ENCODE data around the gene UBQLNL. TPM values are rescaled to one million over a fixed set of nuclear protein-coding genes. Genes with fewer than 3 reads are reported as not detected.

The UBQLNL gene
- total and polyA plus RNA-seq, 2 of the 13 experiments (the other 11 are each of a cell fraction or from before 2014, with no cell fraction given): 0.08 TPM; not detected in 1

GRCh38 chr11:5473921-5474320, 42.6 kb downstream of the UBQLNL start:
- Histone ChIP-seq H3K4me3 (replicated peaks in 1 of 3; ENCODE audit: insufficient read depth in 1 of 3, low read depth in 2 of 3, low read length in 3 of 3) (no peak overlapping the region), H3K9me3 (ENCODE audit: low read length) (no peaks in the 10 kb centered on the region), H3K9ac (ENCODE audit: insufficient read depth, low read depth, low read length) (no peak overlapping the region), H3K36me3 (replicated peaks in 1 of 2; ENCODE audit: control insufficient read depth in 1 of 2, insufficient read depth in 2 of 2, low read length in 2 of 2) (no peaks in the 10 kb centered on the region), H3K79me2 (ENCODE audit: insufficient read depth, low read length) (no peaks in the 10 kb centered on the region), H3K27me3 (ENCODE audit: control insufficient read depth in 1 of 2, insufficient read depth in 2 of 2, low read length in 2 of 2) (0 out of 5 replicates have a peak, but pooled peaks cover 0 to 9% of the 10 kb centered on the region in 2 experiments), H4K20me1 (ENCODE audit: insufficient read depth, low read length) (no peaks in the 10 kb centered on the region), H2AFZ (ENCODE audit: low read length) (no peak overlapping the region), H3K4me2 (ENCODE audit: low read depth, low read length) (no peak overlapping the region), H3K27ac (ENCODE audit: extremely low read length, insufficient read depth, low read length) (no peak overlapping the region), H3K4me1 (ENCODE audit: insufficient read depth, low read length) (no peaks in the 10 kb centered on the region)
- intact Hi-C loops (cut with micrococcal nuclease; ENCODE audit: unreplicated experiment) (loop anchor here (10.0 kb wide), 1 partner anchor 881 kb away; no protein-coding TSS in a partner anchor), in situ Hi-C loops (cut with HindIII; ENCODE audit: extremely low pct_ligation_motif_present, low pct_unique_long_range_greater_than_20kb) (no loop called here)
- POLR2A ChIA-PET: no interaction called here
- no TSS peak for BruUV-seq (replicated peaks)
- CTCF ChIA-PET (ENCODE audit: low intra/inter-chr PET ratio, low total read pairs): no interaction called here
- ATAC-seq (no peak), DNase-seq (ENCODE audit: low spot score) (no peak), FAIRE-seq (no peak)
- TF ChIP-seq FOXA1 (IDR thresholded peaks at IDR 0.05) (no peak), FOXA1 (CRISPR knock-in tag; IDR thresholded peaks at IDR 0.05) (no peak), TEAD2 (CRISPR knock-in tag; IDR thresholded peaks at IDR 0.05) (no peak), ATF6 (CRISPR knock-in tag; conservative IDR thresholded peaks at IDR 0.05) (no peak), MAFK (conservative IDR thresholded peaks at IDR 0.05 in 1 of 2, IDR thresholded peaks at IDR 0.05 in 1 of 2; ENCODE audit: low read length in 2 of 2) (peak; percentile 36 to 51), MAFF (IDR thresholded peaks at IDR 0.05; ENCODE audit: low read depth, low read length) (0 out of 2 replicates have a peak, but pooled peaks have one; percentile 28), ZNF678 (CRISPR knock-in tag; IDR thresholded peaks at IDR 0.05) (no peak)

GRCh38 chr11:5467527-5467926, 49.0 kb downstream of the UBQLNL start:
- Histone ChIP-seq H2AFZ (ENCODE audit: low read length) (no peak overlapping the region), H3K36me3 (replicated peaks in 1 of 2; ENCODE audit: control insufficient read depth in 1 of 2, insufficient read depth in 2 of 2, low read length in 2 of 2) (no peaks in the 10 kb centered on the region), H3K79me2 (ENCODE audit: insufficient read depth, low read length) (no peaks in the 10 kb centered on the region), H3K4me2 (ENCODE audit: low read depth, low read length) (no peak overlapping the region), H3K9ac (ENCODE audit: insufficient read depth, low read depth, low read length) (no peak overlapping the region), H4K20me1 (ENCODE audit: insufficient read depth, low read length) (no peaks in the 10 kb centered on the region), H3K4me3 (replicated peaks in 1 of 3; ENCODE audit: insufficient read depth in 1 of 3, low read depth in 2 of 3, low read length in 3 of 3) (no peak overlapping the region), H3K4me1 (ENCODE audit: insufficient read depth, low read length) (no peaks in the 10 kb centered on the region), H3K9me3 (ENCODE audit: low read length) (no peaks in the 10 kb centered on the region), H3K27ac (ENCODE audit: extremely low read length, insufficient read depth, low read length) (no peak overlapping the region), H3K27me3 (ENCODE audit: control insufficient read depth in 1 of 2, insufficient read depth in 2 of 2, low read length in 2 of 2) (0 out of 5 replicates have a peak, but pooled peaks cover 0 to 8% of the 10 kb centered on the region in 2 experiments)
- BruUV-seq (replicated peaks): no TSS peak
- POLR2A ChIA-PET: no interaction called here
- WGBS (ENCODE audit: low lambda C conversion rate): 0% methylated on average over 2 of the region's 2 CpGs
- in situ Hi-C loops (cut with HindIII; ENCODE audit: extremely low pct_ligation_motif_present, low pct_unique_long_range_greater_than_20kb) (no loop called here), intact Hi-C loops (cut with micrococcal nuclease; ENCODE audit: unreplicated experiment) (no loop called here)
- ATAC-seq (no peak), DNase-seq (ENCODE audit: low spot score) (no peak), FAIRE-seq (no peak)
- CTCF ChIA-PET (ENCODE audit: low intra/inter-chr PET ratio, low total read pairs): no interaction called here
- TF ChIP-seq ZKSCAN5 (CRISPR knock-in tag; IDR thresholded peaks at IDR 0.05): no peak
- no peak for TF ChIP-seq ZEB1 (IDR thresholded peaks at IDR 0.05; ENCODE audit: insufficient replicate concordance, low read depth)
- no peak for TF ChIP-seq SALL2 (CRISPR knock-in tag; IDR thresholded peaks at IDR 0.05)
- no peak for TF ChIP-seq KDM4B (CRISPR knock-in tag; IDR thresholded peaks at IDR 0.05)
